GM12874 (cell line): ENCODE data around the gene VWF.

Experiments used
- CTCF ChIP-seq: IDR thresholded peaks from 2 replicates; pipeline ENCODE4 v1.5.1; 2011; ENCODE audit warnings: low read depth, mild to moderate bottlenecking, control low read depth, low read length, moderate library complexity; ENCODE audit not compliant: insufficient read depth

VWF gene

GRCh38 chr12:6068227-6068626 is 56.2 kb downstream of the VWF start:
- TF ChIP-seq CTCF, result no peak

- TF ChIP-seq CTCF, result no peak
Measured at GRCh38 chr12:6067152-6067916, 57.1 kb downstream of the VWF start.

DNA sequence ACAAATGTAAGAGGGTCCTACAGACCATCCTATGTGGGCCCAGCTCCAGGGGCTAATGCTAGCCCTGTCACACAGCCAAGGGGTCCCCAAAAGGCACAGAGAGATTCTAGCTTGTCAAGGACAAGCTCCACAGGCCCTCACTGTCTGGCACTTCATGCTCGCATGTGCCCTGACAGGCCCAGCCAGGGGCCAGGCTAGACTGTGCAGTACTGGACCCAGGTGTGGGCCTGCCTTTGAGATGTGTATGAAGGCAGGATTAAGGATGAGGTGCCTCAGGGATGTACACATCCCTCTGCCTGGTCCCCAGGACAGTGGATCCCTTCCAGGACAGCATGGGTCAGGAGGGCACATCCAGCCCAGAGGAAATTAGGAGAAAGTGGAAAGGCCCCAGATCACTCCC is 57.8 kb downstream of the VWF start:
- TF ChIP-seq CTCF, result no peak

DNA sequence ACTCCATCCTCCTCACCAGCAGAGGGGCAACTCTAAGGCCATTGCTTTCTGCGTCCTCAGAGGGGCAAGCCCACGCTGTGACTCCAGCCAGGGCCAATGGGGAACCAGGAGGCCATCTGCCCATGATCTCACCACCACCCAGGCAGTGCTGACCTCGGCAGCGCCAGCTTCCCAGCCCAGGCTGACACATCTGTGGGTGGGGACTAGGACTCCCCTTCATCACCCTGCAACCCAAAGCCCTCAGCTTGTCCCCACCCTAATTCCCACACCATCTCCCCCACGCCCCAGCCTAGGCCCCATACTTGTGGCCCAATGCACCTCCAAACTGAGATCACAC is 58.6 kb downstream of the VWF start:
- TF ChIP-seq CTCF, result no peak

DNA sequence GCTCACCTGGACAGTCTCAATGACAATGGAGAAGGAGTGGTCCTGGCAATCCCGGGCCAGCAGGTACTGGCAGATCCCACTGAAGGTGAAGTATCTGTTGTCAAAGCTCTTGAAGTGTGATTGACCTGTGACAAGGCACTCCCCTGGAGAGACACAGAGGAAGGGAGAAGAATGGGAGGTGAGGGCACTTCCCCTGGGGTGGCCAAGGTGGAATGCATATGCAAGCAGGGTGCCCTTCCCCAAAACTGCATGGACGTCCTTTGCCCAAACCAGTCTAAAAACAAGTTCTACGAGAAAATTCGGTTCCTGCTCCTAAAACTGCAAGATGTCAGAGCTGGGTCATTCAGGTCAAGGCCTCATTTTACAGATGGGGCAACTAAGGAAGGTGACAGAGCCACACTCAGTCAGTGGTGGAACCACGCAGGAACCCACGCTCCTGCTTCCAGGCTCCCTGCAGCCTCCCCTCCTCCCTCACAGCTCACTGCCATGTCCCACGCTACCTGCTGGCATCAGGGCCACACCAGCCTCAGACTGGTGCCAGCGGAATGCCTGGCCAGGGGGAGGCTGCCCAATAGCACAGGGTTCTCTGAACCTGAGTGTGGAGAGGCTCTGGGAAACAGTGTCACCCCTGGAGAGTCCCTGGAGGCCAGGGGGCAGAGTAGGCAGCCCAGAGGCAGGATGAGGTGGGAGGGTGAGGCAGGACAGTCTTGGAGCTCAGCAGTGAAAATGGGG is 59.2 kb downstream of the VWF start:
- no peak for TF ChIP-seq CTCF

DNA sequence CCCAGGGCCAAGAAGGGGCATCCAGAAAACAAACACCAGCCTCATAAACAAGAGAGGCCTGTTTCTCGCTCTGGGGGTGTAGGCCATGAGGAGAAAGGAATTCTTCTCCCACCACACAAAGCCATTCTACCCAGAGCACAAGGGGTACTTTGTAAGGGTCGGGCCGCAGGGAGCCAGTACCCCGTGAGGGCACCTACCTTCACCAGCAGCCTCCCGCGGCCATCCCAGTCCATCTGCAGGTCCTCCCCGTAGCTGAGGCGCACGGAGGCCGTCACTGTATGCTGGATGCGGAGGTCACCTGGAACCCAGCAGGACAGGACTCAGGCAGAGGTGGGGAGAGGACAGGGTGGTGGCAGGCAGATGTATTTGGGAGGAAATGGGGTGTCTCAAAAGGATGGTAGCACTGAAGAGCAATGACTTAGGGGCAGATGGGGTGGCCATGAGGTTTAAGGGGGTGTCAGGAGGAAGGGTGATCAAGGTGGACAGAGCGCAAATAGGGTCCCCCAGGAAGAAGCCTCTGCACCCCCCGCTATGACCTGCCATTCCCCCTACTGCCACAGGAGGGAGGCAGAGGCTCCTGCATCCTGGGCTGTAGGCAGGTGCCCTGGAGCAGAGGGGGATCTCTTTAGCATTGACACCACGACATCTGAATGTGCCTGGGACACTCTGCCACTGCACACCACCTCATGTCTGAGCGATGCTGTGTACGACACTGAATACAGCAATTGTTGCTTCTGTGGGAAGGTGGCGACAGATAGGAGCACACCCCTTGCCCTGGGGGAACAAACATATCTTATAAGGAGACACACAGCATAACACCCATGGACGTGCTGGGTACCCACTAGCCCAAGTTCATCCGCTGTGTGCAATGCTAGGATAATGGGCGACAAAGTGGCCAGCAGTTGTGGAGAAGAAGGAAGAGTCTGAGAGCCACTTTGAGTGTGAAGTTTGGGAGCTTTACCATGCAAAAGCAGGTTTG is 61.4 kb downstream of the VWF start:
- peak; percentile 96 for TF ChIP-seq CTCF

DNA sequence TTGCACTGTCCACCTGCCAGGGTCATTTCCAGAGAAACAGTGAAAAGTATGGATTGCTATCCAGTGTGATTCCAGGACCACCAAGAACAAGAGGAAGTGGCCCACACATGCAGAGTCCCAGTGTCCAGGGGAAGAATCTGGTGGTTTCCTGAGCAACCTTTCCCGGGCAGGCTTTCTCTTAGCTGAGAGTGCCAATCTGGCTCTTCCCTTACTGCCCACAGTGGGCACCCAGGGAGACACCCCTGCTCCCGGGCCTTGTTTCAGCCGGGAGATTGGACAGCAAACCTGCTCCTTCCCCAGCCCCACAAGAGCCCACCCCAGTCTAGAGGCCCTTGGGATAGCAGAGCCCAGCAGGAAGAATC is 62.1 kb downstream of the VWF start:
- TF ChIP-seq CTCF, result no peak
